Natural killer cell (primary cell): ENCODE results near the gene GNL3. TPM values are rescaled to one million over a fixed set of nuclear protein-coding genes. Genes with fewer than 3 reads are reported as not detected.

Source experiments
- ATAC-seq, 3 donors: fragments of 150-1000 bp in 2 of 3; fragments of 200-7000 bp in 1 of 3; cut with Tn5 transposase; 1 replicate in 1 of 3; 2 replicates in 2 of 3; pipeline ENCODE4 v1.10.0; 2021; ENCODE audit warnings: mild to moderate bottlenecking in 2 of 3, moderate library complexity in 2 of 3
- DNase-seq, 2 donors: peaks; one replicate each; pipeline versions ENCODE4 v3.0.0 to v3.0.0-alpha.2; 2013 to 2021; ENCODE audit warnings: mixed read lengths in 1 of 2
- H3K27ac ChIP-seq: one replicate; pipeline ENCODE4 v1.5.1; 2013; ENCODE audit warnings: mild to moderate bottlenecking, low read length
- H3K27me3 ChIP-seq: one replicate; pipeline ENCODE4 v1.6.1; 2013; ENCODE audit warnings: low read length; ENCODE audit not compliant: control insufficient read depth, insufficient read depth
- H3K36me3 ChIP-seq: one replicate; pipeline ENCODE4 v1.6.1; 2013; ENCODE audit warnings: low read length; ENCODE audit not compliant: control insufficient read depth, insufficient read depth
- H3K4me1 ChIP-seq: one replicate; pipeline ENCODE4 v1.6.1; 2013; ENCODE audit warnings: low read length; ENCODE audit not compliant: control insufficient read depth, insufficient read depth
- H3K4me3 ChIP-seq: one replicate; pipeline ENCODE4 v1.5.1; 2013; ENCODE audit warnings: low read length
- H3K9me3 ChIP-seq: one replicate; pipeline ENCODE4 v1.6.1; 2013; ENCODE audit warnings: low read length; ENCODE audit not compliant: control insufficient read depth, insufficient read depth
- H3K27ac Mint-ChIP-seq, 2 donors: one replicate each; pipeline ENCODE4 v1.8.0; 2022; ENCODE audit warnings: mild to moderate bottlenecking in 2 of 2, mixed read lengths in 2 of 2, moderate library complexity in 1 of 2
- H3K27me3 Mint-ChIP-seq, 2 donors: one replicate each; pipeline ENCODE4 v1.8.0; 2022; ENCODE audit warnings: low read depth in 2 of 2, mixed read lengths in 2 of 2
- H3K36me3 Mint-ChIP-seq: one replicate; pipeline ENCODE4 v1.8.0; 2022; ENCODE audit warnings: mixed read lengths
- H3K4me1 Mint-ChIP-seq, 2 donors: one replicate each; pipeline ENCODE4 v1.8.0; 2022; ENCODE audit warnings: mixed read lengths in 2 of 2
- H3K4me3 Mint-ChIP-seq: one replicate; pipeline ENCODE4 v1.8.0; 2022; ENCODE audit warnings: mild to moderate bottlenecking, moderate library complexity, mixed read lengths
- H3K9me3 Mint-ChIP-seq, 2 donors: one replicate each; pipeline ENCODE4 v1.8.0; 2022; ENCODE audit warnings: mixed read lengths in 2 of 2
- WGBS: methylation state at CpG from one replicate; pipeline ENCODE4 v1.1.7; 2013; ENCODE audit warnings: missing lambda C conversion rate; ENCODE audit not compliant: insufficient coverage; 5-methylcytosine and 5-hydroxymethylcytosine counted together
- intact Hi-C: fragments of 100-400 bp; cut with micrococcal nuclease; formaldehyde crosslinking; loops from one replicate; pipeline ENCODE4 v1.14.2; 2022
- total RNA-seq, 4 donors: library from RNA; stranded (reverse); fragments of 120-200 nt in 1 of 4; gene quantifications; one replicate each; pipeline versions ENCODE4 v1.2.3 to v1.2.4, GENCODE V29; 2013 to 2022
- TF ChIP-seq, protein P1 (sequence below): fragments of 200-600 bp; IDR thresholded peaks from one replicate; pipeline ENCODE4 v1.8.0; 2022; ENCODE audit warnings: antibody characterized with exemption

The GNL3 gene
- total RNA-seq, 3 donors from 2014 or later (not counting 1 experiment from before 2014, with no cell fraction given): 70.7 to 81.1 (median 70.9) TPM

DNA sequence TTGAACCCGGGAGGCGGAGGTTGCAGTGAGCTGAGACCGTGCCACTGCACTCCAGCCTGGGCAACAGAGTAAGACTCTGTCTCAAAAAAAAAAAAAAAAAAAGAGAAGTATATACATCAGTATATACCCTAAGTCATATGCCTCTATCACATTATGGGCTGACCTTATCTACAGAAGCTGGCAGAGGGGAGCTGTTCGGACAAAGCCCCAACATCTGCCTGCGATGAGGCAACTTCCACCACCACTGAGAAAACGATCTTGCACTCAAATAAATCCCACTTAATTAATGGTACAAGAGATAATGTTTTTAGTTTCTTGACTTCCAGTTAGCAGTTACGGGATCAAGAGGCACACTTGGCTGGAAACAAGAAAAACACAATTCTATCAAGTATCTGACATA lies 17.5 kb downstream of the GNL3 start:
- intact Hi-C loops: no loop called here
- H3K27me3 ChIP-seq: no peaks in the 10 kb centered on the region
- no peak overlapping the region for H3K4me3 Mint-ChIP-seq
- TF ChIP-seq, protein P1, sequence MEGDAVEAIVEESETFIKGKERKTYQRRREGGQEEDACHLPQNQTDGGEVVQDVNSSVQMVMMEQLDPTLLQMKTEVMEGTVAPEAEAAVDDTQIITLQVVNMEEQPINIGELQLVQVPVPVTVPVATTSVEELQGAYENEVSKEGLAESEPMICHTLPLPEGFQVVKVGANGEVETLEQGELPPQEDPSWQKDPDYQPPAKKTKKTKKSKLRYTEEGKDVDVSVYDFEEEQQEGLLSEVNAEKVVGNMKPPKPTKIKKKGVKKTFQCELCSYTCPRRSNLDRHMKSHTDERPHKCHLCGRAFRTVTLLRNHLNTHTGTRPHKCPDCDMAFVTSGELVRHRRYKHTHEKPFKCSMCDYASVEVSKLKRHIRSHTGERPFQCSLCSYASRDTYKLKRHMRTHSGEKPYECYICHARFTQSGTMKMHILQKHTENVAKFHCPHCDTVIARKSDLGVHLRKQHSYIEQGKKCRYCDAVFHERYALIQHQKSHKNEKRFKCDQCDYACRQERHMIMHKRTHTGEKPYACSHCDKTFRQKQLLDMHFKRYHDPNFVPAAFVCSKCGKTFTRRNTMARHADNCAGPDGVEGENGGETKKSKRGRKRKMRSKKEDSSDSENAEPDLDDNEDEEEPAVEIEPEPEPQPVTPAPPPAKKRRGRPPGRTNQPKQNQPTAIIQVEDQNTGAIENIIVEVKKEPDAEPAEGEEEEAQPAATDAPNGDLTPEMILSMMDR: no peak
- DNase-seq (no peak), ATAC-seq (no peak)
- 97% methylated on average over 5 of the region's 7 CpGs for WGBS
- no peaks in the 10 kb centered on the region for H3K36me3 Mint-ChIP-seq
- H3K27me3 Mint-ChIP-seq: no peaks in the 10 kb centered on the region
- H3K36me3 ChIP-seq: peaks cover 10% of the 10 kb centered on the region
- peak overlapping the region in 1 of 2 donors; percentile 43 for H3K27ac Mint-ChIP-seq
- no peaks in the 10 kb centered on the region for H3K9me3 ChIP-seq
- H3K4me3 ChIP-seq: no peak overlapping the region
- H3K4me1 Mint-ChIP-seq: peaks cover 14 to 18% of the 10 kb centered on the region in 2 donors
- H3K9me3 Mint-ChIP-seq: no peaks in the 10 kb centered on the region
- H3K27ac ChIP-seq: no peak overlapping the region
- H3K4me1 ChIP-seq: peaks cover 29% of the 10 kb centered on the region

DNA sequence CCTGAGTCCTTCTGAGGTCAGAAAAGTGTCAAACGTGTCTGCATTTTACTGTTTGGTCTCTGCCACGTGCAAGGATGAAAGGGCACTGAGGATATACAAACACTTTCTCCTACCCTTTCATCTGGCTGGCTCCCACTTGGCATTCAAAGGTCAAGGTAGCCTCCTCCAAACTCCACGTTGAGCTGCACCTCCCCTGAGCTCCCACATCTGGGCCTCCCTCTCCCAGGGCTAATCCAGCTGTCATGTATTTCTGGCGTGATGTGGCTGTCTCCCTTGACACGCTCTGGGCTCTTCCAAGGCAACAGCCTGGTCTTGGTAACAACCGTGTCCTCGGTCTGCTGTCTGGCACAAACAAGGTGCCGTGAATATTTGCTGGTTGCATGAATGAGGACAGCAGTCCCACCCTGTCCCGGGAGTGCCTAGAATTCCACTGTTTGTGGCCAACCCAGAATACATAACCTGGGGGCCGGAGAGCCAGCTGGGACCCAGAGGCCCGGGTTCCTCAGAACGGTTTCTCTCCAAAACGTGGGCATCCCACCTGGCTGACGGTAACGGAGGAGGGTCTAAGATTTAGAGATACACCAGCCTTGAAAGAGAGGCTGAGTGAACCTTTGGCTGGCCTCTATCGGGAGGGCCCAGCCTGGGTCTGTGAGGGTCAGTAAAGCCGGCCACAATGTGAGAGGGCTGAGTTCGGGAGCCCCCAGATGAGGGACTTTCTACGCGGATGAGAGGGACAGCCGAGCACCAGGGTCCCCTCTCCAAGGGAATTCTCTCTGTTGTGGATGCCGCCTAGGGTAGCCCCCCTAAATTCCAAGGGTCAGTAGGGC lies 19.0 kb downstream of the GNL3 start:
- 7% methylated on average over 22 of the region's 22 CpGs for WGBS
- Histone ChIP-seq H3K27me3 (no peaks in the 10 kb centered on the region), H3K9me3 (no peaks in the 10 kb centered on the region), H3K36me3 (peaks cover 11% of the 10 kb centered on the region), H3K27ac (peak overlapping the region; percentile 83), H3K4me3 (peak overlapping the region; percentile 66), H3K4me1 (peaks cover 29% of the 10 kb centered on the region)
- Mint-ChIP-seq H3K27me3 (no peaks in the 10 kb centered on the region), H3K4me3 (peak overlapping the region; percentile 92), H3K4me1 (peaks cover 14 to 18% of the 10 kb centered on the region in 2 donors), H3K9me3 (no peaks in the 10 kb centered on the region), H3K36me3 (no peaks in the 10 kb centered on the region), H3K27ac (peak overlapping the region; percentile 94 to 95)
- ATAC-seq (no peak), DNase-seq (peak in 1 of 2 donors; percentile 38)
- TF ChIP-seq, protein P1: no peak
- intact Hi-C loops: no loop called here

DNA sequence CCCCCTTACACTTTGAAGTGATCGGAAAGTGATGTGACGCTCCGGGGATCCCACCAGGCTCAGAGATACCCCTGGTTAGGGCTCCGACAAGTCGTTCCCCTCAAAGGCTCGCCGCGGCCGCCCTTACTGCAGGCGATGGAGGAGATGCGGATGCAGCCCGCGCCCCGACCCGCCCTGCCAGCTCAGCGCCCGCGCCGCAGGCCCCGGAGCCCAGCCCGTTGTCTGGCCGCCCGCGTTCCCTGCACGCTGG lies 19.5 kb downstream of the GNL3 start:
- under 1% methylated on average over 25 of the region's 25 CpGs for WGBS
- H3K4me1 ChIP-seq: peaks cover 29% of the 10 kb centered on the region
- no peak for ATAC-seq
- Mint-ChIP-seq H3K27me3 (no peaks in the 10 kb centered on the region), H3K4me3 (peak overlapping the region; percentile 92), H3K27ac (peak overlapping the region; percentile 94 to 95), H3K9me3 (no peaks in the 10 kb centered on the region), H3K36me3 (no peaks in the 10 kb centered on the region), H3K4me1 (peaks cover 14 to 18% of the 10 kb centered on the region in 2 donors)
- H3K4me3 ChIP-seq: peak overlapping the region; percentile 66
- H3K27me3 ChIP-seq: no peaks in the 10 kb centered on the region
- no peak for DNase-seq
- TF ChIP-seq, protein P1: no peak
- intact Hi-C loops: no loop called here
- H3K36me3 ChIP-seq: peaks cover 11% of the 10 kb centered on the region
- H3K27ac ChIP-seq: peak overlapping the region; percentile 83
- no peaks in the 10 kb centered on the region for H3K9me3 ChIP-seq
